Measurements from ENCODE around the gene NELFB.

DNA sequence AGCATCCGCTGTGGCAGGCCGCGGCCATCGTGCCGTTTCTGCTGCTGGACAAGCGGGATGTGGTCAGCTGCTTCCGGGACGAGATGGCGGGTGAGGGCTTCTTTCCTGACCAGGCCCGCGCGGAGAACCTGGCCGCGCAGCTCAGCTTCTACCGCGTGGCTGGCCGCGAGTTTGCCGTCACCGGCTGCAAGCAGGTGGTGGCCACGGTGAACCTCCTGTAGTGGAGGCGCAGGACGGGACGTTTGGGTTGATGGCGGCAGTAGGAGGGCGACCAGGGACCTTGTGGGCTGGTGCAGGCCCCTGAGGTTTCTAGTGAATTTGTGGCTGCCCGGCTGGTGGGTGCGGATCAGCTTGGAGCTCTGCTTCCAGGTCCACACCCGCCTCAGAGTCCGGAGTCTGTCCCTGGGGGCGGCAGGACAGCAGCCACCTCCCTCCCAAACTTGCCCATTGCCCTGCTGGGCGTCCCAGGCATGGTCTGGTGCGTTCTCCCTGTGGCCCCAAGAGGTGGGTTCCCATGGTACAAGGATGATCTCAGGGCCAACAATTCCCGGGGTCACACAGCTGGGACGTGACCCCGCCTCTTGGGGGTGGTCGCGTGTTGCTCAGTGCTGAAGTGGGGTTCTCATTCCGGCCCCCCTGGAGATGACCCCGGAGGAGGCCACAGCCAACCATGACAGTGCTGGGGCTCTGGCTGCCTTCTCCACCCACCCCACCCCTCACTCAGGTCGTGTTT, 24.8 kb downstream of the NELFB start:
- TF ChIP-seq, protein P1, sequence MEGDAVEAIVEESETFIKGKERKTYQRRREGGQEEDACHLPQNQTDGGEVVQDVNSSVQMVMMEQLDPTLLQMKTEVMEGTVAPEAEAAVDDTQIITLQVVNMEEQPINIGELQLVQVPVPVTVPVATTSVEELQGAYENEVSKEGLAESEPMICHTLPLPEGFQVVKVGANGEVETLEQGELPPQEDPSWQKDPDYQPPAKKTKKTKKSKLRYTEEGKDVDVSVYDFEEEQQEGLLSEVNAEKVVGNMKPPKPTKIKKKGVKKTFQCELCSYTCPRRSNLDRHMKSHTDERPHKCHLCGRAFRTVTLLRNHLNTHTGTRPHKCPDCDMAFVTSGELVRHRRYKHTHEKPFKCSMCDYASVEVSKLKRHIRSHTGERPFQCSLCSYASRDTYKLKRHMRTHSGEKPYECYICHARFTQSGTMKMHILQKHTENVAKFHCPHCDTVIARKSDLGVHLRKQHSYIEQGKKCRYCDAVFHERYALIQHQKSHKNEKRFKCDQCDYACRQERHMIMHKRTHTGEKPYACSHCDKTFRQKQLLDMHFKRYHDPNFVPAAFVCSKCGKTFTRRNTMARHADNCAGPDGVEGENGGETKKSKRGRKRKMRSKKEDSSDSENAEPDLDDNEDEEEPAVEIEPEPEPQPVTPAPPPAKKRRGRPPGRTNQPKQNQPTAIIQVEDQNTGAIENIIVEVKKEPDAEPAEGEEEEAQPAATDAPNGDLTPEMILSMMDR (IDR thresholded peaks at IDR 0.05 in 2 of 3, conservative IDR thresholded peaks at IDR 0.05 in 1 of 3; ENCODE audit: insufficient read depth in 2 of 3, low read depth in 1 of 3, low read length in 3 of 3) = no peak
- TF ChIP-seq HDGF (IDR thresholded peaks at IDR 0.05) (no peak), BHLHE40 (IDR thresholded peaks at IDR 0.05; ENCODE audit: low read length) (no peak), WHSC1 (IDR thresholded peaks at IDR 0.05; ENCODE audit: low read length) (no peak), MAFK (IDR thresholded peaks at IDR 0.05; ENCODE audit: low read length) (no peak), TARDBP (IDR thresholded peaks at IDR 0.05) (no peak), BRCA1 (IDR thresholded peaks at IDR 0.05) (no peak), BRCA1 (CRISPR knock-in tag; IDR thresholded peaks at IDR 0.05) (no peak), ZBED1 (IDR thresholded peaks at IDR 0.05) (no peak), SREBF2 (CRISPR knock-in tag; IDR thresholded peaks at IDR 0.05) (no peak), ZNF217 (CRISPR knock-in tag; IDR thresholded peaks at IDR 0.05) (no peak), POLR2AphosphoS5 (IDR thresholded peaks at IDR 0.05; ENCODE audit: control insufficient read depth, insufficient read depth, low read depth, low read length) (no peak; the same call in 1 of the 2 replicates), ZNF717 (CRISPR knock-in tag; IDR thresholded peaks at IDR 0.05) (no peak)
- TF ChIP-seq, protein P2, sequence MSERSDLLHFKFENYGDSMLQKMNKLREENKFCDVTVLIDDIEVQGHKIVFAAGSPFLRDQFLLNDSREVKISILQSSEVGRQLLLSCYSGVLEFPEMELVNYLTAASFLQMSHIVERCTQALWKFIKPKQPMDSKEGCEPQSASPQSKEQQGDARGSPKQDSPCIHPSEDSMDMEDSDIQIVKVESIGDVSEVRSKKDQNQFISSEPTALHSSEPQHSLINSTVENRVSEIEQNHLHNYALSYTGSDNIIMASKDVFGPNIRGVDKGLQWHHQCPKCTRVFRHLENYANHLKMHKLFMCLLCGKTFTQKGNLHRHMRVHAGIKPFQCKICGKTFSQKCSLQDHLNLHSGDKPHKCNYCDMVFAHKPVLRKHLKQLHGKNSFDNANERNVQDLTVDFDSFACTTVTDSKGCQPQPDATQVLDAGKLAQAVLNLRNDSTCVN (CRISPR knock-in tag; IDR thresholded peaks at IDR 0.05) = no peak
